GM12878 (cell line): ENCODE measurements around the gene NKD1. TPM values are rescaled to one million over a fixed set of nuclear protein-coding genes. Genes with fewer than 3 reads are reported as not detected.

Experiments
- ATAC-seq: fragments of 200-7000 bp; cut with Tn5 transposase; 3 replicates; pipeline ENCODE4 v1.9.1; 2020; ENCODE audit warnings: mild to moderate bottlenecking, moderate library complexity
- BruUV-seq: library from RNA; stranded (reverse); fragments of 400-500 nt; replicated peaks from 2 replicates; lab custom pipeline; 2021; lab: Mats Ljungman, UMichigan
- CTCF ChIA-PET: fragments of 300-600 bp; sonication (Branson Sonifier 250); formaldehyde crosslinking; extraction: SDS; loops from one replicate; lab custom pipeline; 2021; ENCODE audit warnings: inconsistent platforms; lab: Yijun Ruan, JAX
- POLR2A ChIA-PET: fragments of 350-600 bp; formaldehyde crosslinking; extraction: SDS; loops from one replicate; lab custom pipeline; 2021; ENCODE audit warnings: inconsistent platforms; lab: Charles Lee
- RAD21 ChIA-PET: fragments of 300-600 bp; sonication (Branson Sonifier 250); formaldehyde crosslinking; loops from one replicate; lab custom pipeline; 2023; ENCODE audit warnings: antibody characterized with exemption; ENCODE audit not compliant: unreplicated experiment; lab: Charles Lee
- SMC1A ChIA-PET: fragments of 300-600 bp; sonication (Branson Sonifier 250); formaldehyde crosslinking; loops from one replicate; lab custom pipeline; 2023; ENCODE audit not compliant: unreplicated experiment, uncharacterized antibody; lab: Charles Lee
- DNase-seq: peaks from one replicate; pipeline ENCODE4 v3.0.0-alpha.2; 2011; ENCODE audit warnings: low read depth, low spot score
- FAIRE-seq: peaks from 3 replicates; lab custom pipeline; 2011; peaks lifted over from hg19 to GRCh38; lab: Jason Lieb, UNC
- H2AFZ ChIP-seq: 2 replicates; pipeline ENCODE4 v1.6.0; 2011; ENCODE audit warnings: low read depth, low read length, control low read depth; ENCODE audit not compliant: control insufficient read depth
- H3K27ac ChIP-seq: 2 replicates; pipeline ENCODE4 v1.5.1; 2011; ENCODE audit warnings: control low read depth; ENCODE audit not compliant: control insufficient read depth, insufficient read depth
- H3K27me3 ChIP-seq, 2 experiments: replicated peaks in 1 of 2; 2 replicates each; pipeline versions ENCODE4 v1.6.0 to v1.6.1; 2011; ENCODE audit warnings: low read length in 1 of 2; ENCODE audit not compliant: control insufficient read depth in 2 of 2, insufficient read depth in 2 of 2
- H3K36me3 ChIP-seq, 2 experiments: 2 replicates each; pipeline ENCODE4 v1.5.1; 2011; ENCODE audit warnings: low read length in 1 of 2; ENCODE audit not compliant: control insufficient read depth in 2 of 2, insufficient read depth in 2 of 2
- H3K4me1 ChIP-seq: 2 replicates; pipeline ENCODE4 v1.6.1; 2011; ENCODE audit warnings: mild to moderate bottlenecking, low read length, moderate library complexity, mixed read lengths; ENCODE audit not compliant: control insufficient read depth, insufficient read depth
- H3K4me2 ChIP-seq: 2 replicates; pipeline ENCODE4 v1.6.0; 2011; ENCODE audit warnings: control low read depth; ENCODE audit not compliant: control insufficient read depth, insufficient read depth
- H3K4me3 ChIP-seq: fragments of 200-600 bp; sonication (generic); 2 replicates; pipeline ENCODE4 v1.5.1; 2016
- H3K79me2 ChIP-seq: 2 replicates; pipeline ENCODE4 v1.6.0; 2011; ENCODE audit warnings: low read length; ENCODE audit not compliant: control insufficient read depth, insufficient read depth
- H3K9ac ChIP-seq: 2 replicates; pipeline ENCODE4 v1.8.0; 2011; ENCODE audit warnings: low read length, control low read depth, mixed read lengths; ENCODE audit not compliant: control insufficient read depth, insufficient read depth
- H3K9me3 ChIP-seq: replicated peaks from 3 replicates; pipeline ENCODE4 v1.5.1; 2011; ENCODE audit warnings: mild to moderate bottlenecking, low read length; ENCODE audit not compliant: control insufficient read depth, insufficient read depth
- H4K20me1 ChIP-seq: 2 replicates; pipeline ENCODE4 v1.6.0; 2011; ENCODE audit not compliant: control insufficient read depth, insufficient read depth
- E2F4 ChIP-seq: IDR thresholded peaks from 2 replicates; pipeline ENCODE4 v1.6.1; 2012; ENCODE audit warnings: low read depth, low read length, improper control_type of control experiment
- GABPA ChIP-seq: IDR thresholded peaks from 2 replicates; pipeline ENCODE4 v1.6.1; 2014; ENCODE audit warnings: antibody characterized with exemption, low read depth, mild to moderate bottlenecking, inconsistent platforms
- IRF5 ChIP-seq: fragments of 450-650 bp; IDR thresholded peaks from 2 replicates; pipeline ENCODE4 v1.6.1; 2017; ENCODE audit warnings: borderline replicate concordance
- KAT2A ChIP-seq: conservative IDR thresholded peaks from 2 replicates; pipeline ENCODE4 v1.6.1; 2011; ENCODE audit warnings: low read depth, low read length; ENCODE audit not compliant: control insufficient read depth
- RAD21 ChIP-seq: IDR thresholded peaks from 2 replicates; pipeline ENCODE4 v1.6.1; 2011; ENCODE audit warnings: mild to moderate bottlenecking, low read depth, low read length, moderate library complexity; ENCODE audit not compliant: insufficient read depth
- RB1 ChIP-seq: fragments of 450-650 bp; formaldehyde crosslinking; IDR thresholded peaks from 2 replicates; pipeline ENCODE4 v1.6.1; 2017; ENCODE audit warnings: mild to moderate bottlenecking, borderline replicate concordance
- RELB ChIP-seq: fragments of 450-650 bp; IDR thresholded peaks from 2 replicates; pipeline ENCODE4 v1.6.1; 2017; ENCODE audit warnings: low read depth, mild to moderate bottlenecking, moderate library complexity
- SUPT20H ChIP-seq: IDR thresholded peaks from 2 replicates; pipeline ENCODE4 v1.6.1; 2011; ENCODE audit warnings: low read depth, mild to moderate bottlenecking, low read length, moderate library complexity, borderline replicate concordance; ENCODE audit not compliant: control insufficient read depth
- SUZ12 ChIP-seq: fragments of 200-600 bp; sonication (generic); IDR thresholded peaks from one replicate; pipeline ENCODE4 v1.6.1; 2018; ENCODE audit warnings: antibody characterized with exemption, mild to moderate bottlenecking; ENCODE audit not compliant: unreplicated experiment
- WGBS: methylation state at CpG from one replicate; pipeline ENCODE4 v1.1.6; 2016; ENCODE audit warnings: low lambda C conversion rate; ENCODE audit not compliant: insufficient replicate concordance, insufficient coverage; ENCODE audit errors: missing lambda C conversion rate; 5-methylcytosine and 5-hydroxymethylcytosine counted together
- in situ Hi-C: fragments of 300-500 bp; cut with MboI; formaldehyde crosslinking; loops from 9 replicates; pipeline ENCODE4 v1.14.3; 2018; ENCODE audit warnings: mixed read lengths
- intact Hi-C: fragments of 100-400 bp; cut with micrococcal nuclease; formaldehyde crosslinking; loops from one replicate; pipeline ENCODE4 v1.14.2; 2022; ENCODE audit not compliant: unreplicated experiment
- polyA plus RNA-seq, 11 experiments: library from polyadenylated mRNA; depleted of rRNA in 4 of 11; unstranded in 6 of 11; stranded (reverse) in 5 of 11; fragments of >200 nt; fragmentation: Nextera tagmentation in 4 of 11; fragmentation: Illumina TruSeq in 1 of 11; extraction: Ambion mirVana in 4 of 11; extraction: Trizol in 1 of 11; gene quantifications; 1 replicate in 1 of 11; 2 replicates in 10 of 11; pipeline versions ENCODE4 v1.2.1 to v1.2.3, GENCODE V29; 2011 to 2016; ENCODE audit warnings: inconsistent platforms in 2 of 11, missing spikeins in 2 of 11, low read depth in 1 of 11
- total RNA-seq, 4 experiments: library from RNA; depleted of rRNA in 3 of 4; stranded (reverse); fragments of >200 nt in 3 of 4; fragmentation: Illumina TruSeq in 1 of 4; extraction: Trizol in 1 of 4; gene quantifications; 2 replicates each; pipeline versions ENCODE4 v1.2.1 to v1.2.3, GENCODE V29; 2013 to 2021
- TF ChIP-seq, protein P1 (sequence below): IDR thresholded peaks from 2 replicates; pipeline ENCODE4 v1.6.1; 2012; ENCODE audit warnings: improper control_type of control experiment, low read depth, low read length; ENCODE audit not compliant: insufficient replicate concordance

Gene NKD1
- total and polyA plus RNA-seq, 10 of the 15 experiments (the other 5 are each of a cell fraction or from before 2014, with no cell fraction given): under 0.01 to 0.49 (median 0.04) TPM; not detected in 2

GRCh38 chr16:50652836-50653425 lies 104.7 kb downstream of the NKD1 start:
- Histone ChIP-seq H3K4me1 (no peaks in the 10 kb centered on the region), H3K4me3 (no peak overlapping the region), H3K9me3 (no peaks in the 10 kb centered on the region; the same call in 2 of the 3 replicates), H3K27ac (no peak overlapping the region), H3K4me2 (no peak overlapping the region), H3K36me3 (no peaks in the 10 kb centered on the region), H3K27me3 (no peaks in the 10 kb centered on the region; a peak in 2 of 4 replicates), H3K9ac (no peak overlapping the region), H4K20me1 (no peaks in the 10 kb centered on the region), H3K79me2 (no peaks in the 10 kb centered on the region), H2AFZ (no peak overlapping the region)
- WGBS: 56% methylated on average over 14 of the region's 14 CpGs
- RAD21 ChIA-PET: no interaction called here
- intact Hi-C loops (no loop called here), in situ Hi-C loops (no loop called here)
- FAIRE-seq (no peak), DNase-seq (no peak), ATAC-seq (no peak)
- CTCF ChIA-PET: interaction anchor here (0.8 to 3.5 kb wide), 4 partner anchors 11 to 298 kb away, joined by 3 to 18 read pairs (median 5); no protein-coding TSS in a partner anchor
- SMC1A ChIA-PET: interaction anchor here (0.7 kb wide), 1 partner anchor 152 kb away, joined by 3 read pairs; no protein-coding TSS in a partner anchor
- POLR2A ChIA-PET: no interaction called here
- BruUV-seq: no TSS peak
- TF ChIP-seq GABPA: no peak
- TF ChIP-seq E2F4: no peak
- no peak for TF ChIP-seq RELB
- TF ChIP-seq IRF5: no peak
- TF ChIP-seq SUZ12: no peak
- TF ChIP-seq, protein P1, sequence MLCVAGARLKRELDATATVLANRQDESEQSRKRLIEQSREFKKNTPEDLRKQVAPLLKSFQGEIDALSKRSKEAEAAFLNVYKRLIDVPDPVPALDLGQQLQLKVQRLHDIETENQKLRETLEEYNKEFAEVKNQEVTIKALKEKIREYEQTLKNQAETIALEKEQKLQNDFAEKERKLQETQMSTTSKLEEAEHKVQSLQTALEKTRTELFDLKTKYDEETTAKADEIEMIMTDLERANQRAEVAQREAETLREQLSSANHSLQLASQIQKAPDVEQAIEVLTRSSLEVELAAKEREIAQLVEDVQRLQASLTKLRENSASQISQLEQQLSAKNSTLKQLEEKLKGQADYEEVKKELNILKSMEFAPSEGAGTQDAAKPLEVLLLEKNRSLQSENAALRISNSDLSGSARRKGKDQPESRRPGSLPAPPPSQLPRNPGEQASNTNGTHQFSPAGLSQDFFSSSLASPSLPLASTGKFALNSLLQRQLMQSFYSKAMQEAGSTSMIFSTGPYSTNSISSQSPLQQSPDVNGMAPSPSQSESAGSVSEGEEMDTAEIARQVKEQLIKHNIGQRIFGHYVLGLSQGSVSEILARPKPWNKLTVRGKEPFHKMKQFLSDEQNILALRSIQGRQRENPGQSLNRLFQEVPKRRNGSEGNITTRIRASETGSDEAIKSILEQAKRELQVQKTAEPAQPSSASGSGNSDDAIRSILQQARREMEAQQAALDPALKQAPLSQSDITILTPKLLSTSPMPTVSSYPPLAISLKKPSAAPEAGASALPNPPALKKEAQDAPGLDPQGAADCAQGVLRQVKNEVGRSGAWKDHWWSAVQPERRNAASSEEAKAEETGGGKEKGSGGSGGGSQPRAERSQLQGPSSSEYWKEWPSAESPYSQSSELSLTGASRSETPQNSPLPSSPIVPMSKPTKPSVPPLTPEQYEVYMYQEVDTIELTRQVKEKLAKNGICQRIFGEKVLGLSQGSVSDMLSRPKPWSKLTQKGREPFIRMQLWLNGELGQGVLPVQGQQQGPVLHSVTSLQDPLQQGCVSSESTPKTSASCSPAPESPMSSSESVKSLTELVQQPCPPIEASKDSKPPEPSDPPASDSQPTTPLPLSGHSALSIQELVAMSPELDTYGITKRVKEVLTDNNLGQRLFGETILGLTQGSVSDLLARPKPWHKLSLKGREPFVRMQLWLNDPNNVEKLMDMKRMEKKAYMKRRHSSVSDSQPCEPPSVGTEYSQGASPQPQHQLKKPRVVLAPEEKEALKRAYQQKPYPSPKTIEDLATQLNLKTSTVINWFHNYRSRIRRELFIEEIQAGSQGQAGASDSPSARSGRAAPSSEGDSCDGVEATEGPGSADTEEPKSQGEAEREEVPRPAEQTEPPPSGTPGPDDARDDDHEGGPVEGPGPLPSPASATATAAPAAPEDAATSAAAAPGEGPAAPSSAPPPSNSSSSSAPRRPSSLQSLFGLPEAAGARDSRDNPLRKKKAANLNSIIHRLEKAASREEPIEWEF: no peak
- TF ChIP-seq KAT2A: no peak
- no peak for TF ChIP-seq SUPT20H
- TF ChIP-seq RB1: no peak
- no peak for TF ChIP-seq RAD21
